Prostate gland (tissue), 2 donors: ENCODE results near the gene MEPCE.

ENCODE experiments used
- CTCF ChIP-seq, 4 experiments: fragments of 200-600 bp in 2 of 4; fragments of 450-650 bp in 2 of 4; sonication (generic) in 2 of 4; IDR thresholded peaks; 1 replicate in 3 of 4; 2 replicates in 1 of 4; pipeline ENCODE4 v1.5.1; 2016 to 2019; ENCODE audit warnings: antibody characterized with exemption in 4 of 4, mild to moderate bottlenecking in 2 of 4, moderate library complexity in 2 of 4
- POLR2A ChIP-seq: fragments of 450-650 bp; IDR thresholded peaks from one replicate; pipeline ENCODE4 v1.6.1; 2016; ENCODE audit warnings: antibody characterized with exemption, mild to moderate bottlenecking
- POLR2AphosphoS5 ChIP-seq: sonication (generic); formaldehyde crosslinking; IDR thresholded peaks from one replicate; pipeline ENCODE4 v1.6.1; 2017; ENCODE audit warnings: antibody characterized with exemption

DNA sequence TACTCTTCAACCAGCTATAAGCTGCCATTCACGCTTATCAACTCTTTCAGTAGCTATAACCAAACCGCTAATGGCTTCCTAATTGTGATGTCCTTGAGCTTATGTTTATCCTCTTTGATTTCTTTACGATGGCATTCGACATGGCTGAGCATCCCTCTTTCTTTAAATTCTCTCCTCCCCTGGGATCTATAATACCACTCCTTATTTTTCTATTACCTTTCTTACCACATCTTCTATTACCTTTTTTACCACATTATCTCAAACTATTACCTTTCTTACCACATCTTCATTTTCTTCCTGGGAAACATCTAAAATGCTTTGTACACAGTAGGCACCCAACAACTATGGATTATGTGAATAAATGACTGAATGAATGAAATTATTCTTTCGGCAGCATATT is 14.2 kb upstream of the MEPCE start:
- TF ChIP-seq POLR2AphosphoS5 (no peak), CTCF (IDR thresholded peaks at IDR 0.05) (no peak), POLR2A (no peak)
